Panc1 (cell line): ENCODE measurements around the gene PTK7. TPM values are rescaled to one million over a fixed set of nuclear protein-coding genes. Genes with fewer than 3 reads are reported as not detected.

ENCODE experiments used
- ATAC-seq: fragments of 200-7000 bp; cut with Tn5 transposase; 2 replicates; pipeline ENCODE4 v1.9.1; 2020; ENCODE audit warnings: mild to moderate bottlenecking, moderate library complexity
- BruUV-seq: library from RNA; stranded (reverse); fragments of 400-500 nt; replicated peaks from 2 replicates; lab custom pipeline; 2021; lab: Mats Ljungman, UMichigan
- CTCF ChIA-PET: fragments of 300-600 bp; sonication (Branson Sonifier 250); formaldehyde crosslinking; loops from one replicate; lab custom pipeline; 2022; ENCODE audit warnings: antibody characterized with exemption; lab: Charles Lee
- POLR2A ChIA-PET: fragments of 300-600 bp; sonication (Branson Sonifier 250); formaldehyde crosslinking; loops from one replicate; lab custom pipeline; 2022; ENCODE audit warnings: antibody characterized with exemption; lab: Charles Lee
- DNase-seq: peaks from one replicate; pipeline ENCODE4 v3.0.0-alpha.2; 2010; ENCODE audit warnings: low read depth, low spot score
- H3K27ac ChIP-seq: 2 replicates; pipeline ENCODE4 v1.5.1; 2011; ENCODE audit warnings: mild to moderate bottlenecking, low read length, inconsistent platforms
- H3K27me3 ChIP-seq: fragments of 200-500 bp; sonication (Bioruptor generic); 2 replicates; pipeline ENCODE4 v1.6.0; 2014; ENCODE audit warnings: low read length, inconsistent platforms; ENCODE audit not compliant: control insufficient read depth, insufficient read depth
- H3K36me3 ChIP-seq: fragments of 200-500 bp; sonication (Bioruptor generic); 2 replicates; pipeline ENCODE4 v1.5.1; 2014; ENCODE audit warnings: inconsistent platforms, mild to moderate bottlenecking, low read length, moderate library complexity; ENCODE audit not compliant: control insufficient read depth, insufficient read depth
- H3K4me1 ChIP-seq: 2 replicates; pipeline ENCODE4 v1.5.1; 2011; ENCODE audit warnings: inconsistent platforms, mild to moderate bottlenecking, low read length, moderate library complexity; ENCODE audit not compliant: control insufficient read depth, insufficient read depth
- H3K4me3 ChIP-seq, 2 experiments: 2 replicates each; pipeline ENCODE4 v1.5.1; 2011 to 2012; ENCODE audit warnings: low read depth in 2 of 2, low read length in 2 of 2, mild to moderate bottlenecking in 2 of 2, inconsistent platforms in 1 of 2, moderate library complexity in 1 of 2
- H3K9me3 ChIP-seq: fragments of 200-500 bp; sonication (Bioruptor generic); 2 replicates; pipeline ENCODE4 v1.5.1; 2014; ENCODE audit warnings: low read depth, mild to moderate bottlenecking, inconsistent platforms, low read length, moderate library complexity; ENCODE audit not compliant: control insufficient read depth, insufficient read depth
- CTCF ChIP-seq: fragments of 450-650 bp; IDR thresholded peaks from 2 replicates; pipeline ENCODE4 v1.5.1; 2017; ENCODE audit warnings: mild to moderate bottlenecking
- POLR2AphosphoS5 ChIP-seq: IDR thresholded peaks from 2 replicates; pipeline ENCODE4 v1.6.1; 2012; ENCODE audit warnings: mild to moderate bottlenecking, low read depth, low read length, moderate library complexity
- REST ChIP-seq, 2 experiments: IDR thresholded peaks; 2 replicates each; pipeline ENCODE4 v1.6.1; 2011 to 2012; ENCODE audit warnings: low read depth in 2 of 2, control low read depth in 1 of 2, low read length in 1 of 2, mild to moderate bottlenecking in 1 of 2, moderate library complexity in 1 of 2; ENCODE audit not compliant: insufficient read depth in 1 of 2
- SIN3A ChIP-seq: IDR thresholded peaks from 2 replicates; pipeline ENCODE4 v1.6.1; 2012; ENCODE audit warnings: low read depth, mild to moderate bottlenecking, low read length, moderate library complexity, borderline replicate concordance; ENCODE audit not compliant: insufficient read depth
- TCF7L2 ChIP-seq: IDR thresholded peaks from 2 replicates; pipeline ENCODE4 v1.6.1; 2011; ENCODE audit warnings: mild to moderate bottlenecking, low read depth, low read length, inconsistent platforms
- in situ Hi-C: cut with HindIII; loops from 2 replicates; pipeline ENCODE4 v1.10.0; 2016; ENCODE audit warnings: low sequenced_read_pairs, low pct_unique_long_range_greater_than_20kb
- intact Hi-C: fragments of 100-400 bp; cut with micrococcal nuclease; formaldehyde crosslinking; loops from one replicate; pipeline ENCODE4 v1.10.0; 2022; ENCODE audit not compliant: unreplicated experiment
- total RNA-seq: library from RNA; stranded (reverse); gene quantifications from one replicate; pipeline ENCODE4 v1.2.1, GENCODE V29; 2021; ENCODE audit not compliant: unreplicated experiment

The PTK7 gene
- total RNA-seq, 1 experiment from 2014 or later, result 240 TPM

- peaks cover 20% of the 10 kb centered on the region for H3K4me1 ChIP-seq
- CTCF ChIA-PET, result no interaction called here
- POLR2A ChIA-PET, result interaction anchor here (0.6 kb wide), 2 partner anchors 7 to 120 kb away, joined by 5 to 10 read pairs; no protein-coding TSS in a partner anchor
- TF ChIP-seq REST (IDR thresholded peaks at IDR 0.05; ENCODE audit: insufficient read depth in 1 of 2, low read depth in 2 of 2, low read length in 1 of 2), result no peak
- TF ChIP-seq CTCF, result no peak
- no peak for TF ChIP-seq POLR2AphosphoS5
- no peak for TF ChIP-seq SIN3A
- no peak for TF ChIP-seq TCF7L2
- no peak overlapping the region for H3K4me3 ChIP-seq
- H3K27ac ChIP-seq, result no peak overlapping the region
- 0 out of 2 replicates have a peak, but pooled peaks have one; percentile 28 for ATAC-seq
- no TSS peak for BruUV-seq
- in situ Hi-C loops, result no loop called here
- no peak for DNase-seq
- no peaks in the 10 kb centered on the region for H3K36me3 ChIP-seq
- no peaks in the 10 kb centered on the region for H3K9me3 ChIP-seq
- H3K27me3 ChIP-seq, result no peaks in the 10 kb centered on the region
- intact Hi-C loops, result no loop called here
Observed at GRCh38 chr6:43105538-43106222, 29.6 kb downstream of the PTK7 start.

- CTCF ChIA-PET, result interaction anchor here (0.7 kb wide), 1 partner anchor 15 kb away, joined by 3 read pairs; no protein-coding TSS in a partner anchor
- no peak for ATAC-seq
- Histone ChIP-seq H3K4me1 (peaks cover 35% of the 10 kb centered on the region), H3K27me3 (no peaks in the 10 kb centered on the region), H3K36me3 (no peaks in the 10 kb centered on the region), H3K27ac (no peak overlapping the region), H3K9me3 (no peaks in the 10 kb centered on the region), H3K4me3 (no peak overlapping the region)
- no peak for DNase-seq
- POLR2A ChIA-PET, result interaction anchor here (0.7 kb wide), 1 partner anchor 11 kb away, joined by 11 read pairs; no protein-coding TSS in a partner anchor
- in situ Hi-C loops (no loop called here), intact Hi-C loops (no loop called here)
- TF ChIP-seq TCF7L2 (no peak), POLR2AphosphoS5 (no peak), CTCF (no peak), REST (IDR thresholded peaks at IDR 0.05; ENCODE audit: insufficient read depth in 1 of 2, low read depth in 2 of 2, low read length in 1 of 2) (no peak), SIN3A (no peak)
- no TSS peak for BruUV-seq
Observed at GRCh38 chr6:43107344-43108062, 31.4 kb downstream of the PTK7 start.
